HCT116 (cell line): ENCODE data around the gene PIP4K2B. TPM values are rescaled to one million over a fixed set of nuclear protein-coding genes. Genes with fewer than 3 reads are reported as not detected.
A peak's percentile ranks its signal among the peaks of the same experiment; 100 is the strongest.

Experiments
- ATAC-seq: fragments of 200-7000 bp; cut with Tn5 transposase; 2 replicates; pipeline ENCODE4 v1.9.1; 2020; ENCODE audit warnings: mild to moderate bottlenecking, moderate library complexity
- BruUV-seq: library from RNA; stranded (reverse); fragments of 400-500 nt; replicated peaks from 2 replicates; lab custom pipeline; 2021; lab: Mats Ljungman, UMichigan
- CTCF ChIA-PET: fragments of 300-600 bp; sonication (Branson Sonifier 250); formaldehyde crosslinking; loops from one replicate; lab custom pipeline; 2021; ENCODE audit warnings: antibody characterized with exemption; lab: Charles Lee
- POLR2A ChIA-PET: fragments of 300-600, 350-600 bp; sonication (Branson Sonifier 250); formaldehyde crosslinking; loops from one replicate; lab custom pipeline; 2021; ENCODE audit warnings: antibody characterized with exemption; lab: Charles Lee
- RAD21 ChIA-PET, 2 experiments: fragments of 300-600 bp; sonication (Branson Sonifier 250); formaldehyde crosslinking; loops; one replicate each; lab custom pipeline; 2023; ENCODE audit warnings: low total read pairs in 2 of 2; ENCODE audit not compliant: uncharacterized antibody in 2 of 2, unreplicated experiment in 2 of 2, low non-redundant PET in 1 of 2; lab: Charles Lee
- DNase-seq: peaks from one replicate; pipeline ENCODE4 v3.0.0-alpha.2; 2010; ENCODE audit warnings: low read depth, low spot score
- H2AFZ ChIP-seq: fragments of 200-600 bp; shearing (Covaris generic), sonication (generic); 2 replicates; pipeline ENCODE4 v1.6.1; 2017; ENCODE audit warnings: low read depth, mixed run types, mixed read lengths, antibody characterized with exemption, low read length; ENCODE audit not compliant: poor library complexity, severe bottlenecking
- H3K27ac ChIP-seq: 2 replicates; pipeline ENCODE4 v1.5.1; 2012; ENCODE audit warnings: low read depth, low read length
- H3K27me3 ChIP-seq: fragments of 200-600 bp; sonication (generic); 2 replicates; pipeline ENCODE4 v1.6.1; 2016; ENCODE audit warnings: mixed run types, low read length, mixed read lengths; ENCODE audit not compliant: insufficient read depth
- H3K36me3 ChIP-seq, 2 experiments: fragments of 200-500 bp in 1 of 2; fragments of 200-600 bp in 1 of 2; sonication (Bioruptor generic) in 1 of 2; sonication (generic) in 1 of 2; 2 replicates each; pipeline versions ENCODE4 v1.5.1 to v1.6.1; 2014 to 2016; ENCODE audit warnings: low read length in 2 of 2, inconsistent platforms in 1 of 2, mixed read lengths in 1 of 2, mixed run types in 1 of 2; ENCODE audit not compliant: insufficient read depth in 2 of 2, control insufficient read depth in 1 of 2
- H3K4me1 ChIP-seq, 2 experiments: fragments of 200-600 bp in 1 of 2; sonication (generic) in 1 of 2; 2 replicates each; pipeline versions ENCODE4 v1.5.1 to v1.6.1; 2012 to 2017; ENCODE audit warnings: low read length in 2 of 2, inconsistent platforms in 1 of 2, mild to moderate bottlenecking in 1 of 2, mixed read lengths in 1 of 2, mixed run types in 1 of 2, moderate library complexity in 1 of 2; ENCODE audit not compliant: insufficient read depth in 2 of 2, control insufficient read depth in 1 of 2
- H3K4me2 ChIP-seq: fragments of 200-600 bp; sonication (generic); 2 replicates; pipeline ENCODE4 v1.6.1; 2017; ENCODE audit warnings: mixed run types, low read length, mixed read lengths
- H3K4me3 ChIP-seq, 2 experiments: fragments of 200-600 bp in 1 of 2; sonication (generic) in 1 of 2; replicated peaks in 1 of 2; 2 replicates each; pipeline ENCODE4 v1.5.1; 2011 to 2016; ENCODE audit warnings: low read length in 2 of 2, control low read depth in 1 of 2, low read depth in 1 of 2, mild to moderate bottlenecking in 1 of 2, mixed read lengths in 1 of 2, mixed run types in 1 of 2
- H3K79me2 ChIP-seq: fragments of 200-600 bp; sonication (generic); 2 replicates; pipeline ENCODE4 v1.6.1; 2017; ENCODE audit warnings: mild to moderate bottlenecking, mixed run types, low read length, moderate library complexity, mixed read lengths; ENCODE audit not compliant: insufficient read depth
- H3K9ac ChIP-seq: fragments of 200-600 bp; sonication (generic); 2 replicates; pipeline ENCODE4 v1.6.1; 2016; ENCODE audit warnings: low read length, mixed read lengths
- H3K9me2 ChIP-seq: fragments of 200-600 bp; sonication (generic), shearing (Covaris generic); 2 replicates; pipeline ENCODE4 v1.6.1; 2017; ENCODE audit warnings: mixed run types, mild to moderate bottlenecking, moderate library complexity; ENCODE audit not compliant: insufficient read depth
- H3K9me3 ChIP-seq, 2 experiments: fragments of 200-500 bp in 1 of 2; fragments of 200-600 bp in 1 of 2; sonication (Bioruptor generic) in 1 of 2; sonication (generic) in 1 of 2; 2 replicates each; pipeline ENCODE4 v1.6.1; 2014 to 2017; ENCODE audit warnings: low read length in 2 of 2, mixed read lengths in 2 of 2, inconsistent platforms in 1 of 2, low read depth in 1 of 2, mild to moderate bottlenecking in 1 of 2, mixed run types in 1 of 2, moderate library complexity in 1 of 2; ENCODE audit not compliant: control insufficient read depth in 1 of 2, insufficient read depth in 1 of 2
- H4K20me1 ChIP-seq: fragments of 200-600 bp; sonication (generic), shearing (Covaris generic); 2 replicates; pipeline ENCODE4 v1.6.1; 2017; ENCODE audit warnings: mixed run types, mild to moderate bottlenecking, moderate library complexity; ENCODE audit not compliant: insufficient read depth
- CBX3 ChIP-seq: IDR thresholded peaks from 2 replicates; pipeline ENCODE4 v1.6.1; 2012; ENCODE audit warnings: low read depth
- CEBPB ChIP-seq: IDR thresholded peaks from 2 replicates; pipeline ENCODE4 v1.6.1; 2012; ENCODE audit warnings: low read depth
- EGR1 ChIP-seq: IDR thresholded peaks from 2 replicates; pipeline ENCODE4 v1.6.1; 2012; ENCODE audit warnings: low read depth
- EZH2 ChIP-seq: fragments of 200-600 bp; sonication (generic); IDR thresholded peaks from 2 replicates; pipeline ENCODE4 v1.6.1; 2017; ENCODE audit warnings: antibody characterized with exemption, mixed run types
- EZH2phosphoT487 ChIP-seq: fragments of 200-600 bp; IDR thresholded peaks from 2 replicates; pipeline ENCODE4 v1.6.1; 2018; ENCODE audit warnings: antibody characterized with exemption, borderline replicate concordance
- FOSL1 ChIP-seq: IDR thresholded peaks from 2 replicates; pipeline ENCODE4 v1.6.1; 2012; ENCODE audit warnings: low read depth
- MAX ChIP-seq: IDR thresholded peaks from 2 replicates; pipeline ENCODE4 v1.6.1; 2012
- SP1 ChIP-seq: IDR thresholded peaks from 2 replicates; pipeline ENCODE4 v1.6.1; 2012; ENCODE audit warnings: low read depth
- SRF ChIP-seq: IDR thresholded peaks from 2 replicates; pipeline ENCODE4 v1.6.1; 2012; ENCODE audit warnings: low read depth
- TCF7L2 ChIP-seq: IDR thresholded peaks from 2 replicates; pipeline ENCODE4 v1.7.0; 2011; ENCODE audit warnings: borderline replicate concordance, inconsistent platforms; ENCODE audit not compliant: insufficient read depth, insufficient read length; ENCODE audit errors: extremely low read depth
- ZBTB33 ChIP-seq: IDR thresholded peaks from 2 replicates; pipeline ENCODE4 v1.6.1; 2011; ENCODE audit warnings: mild to moderate bottlenecking, low read length, moderate library complexity; ENCODE audit not compliant: insufficient replicate concordance; ENCODE audit errors: extremely low read depth
- ZFX ChIP-seq: fragments of 450-650 bp; IDR thresholded peaks from 2 replicates; pipeline ENCODE4 v1.6.1; 2017
- intact Hi-C: fragments of 100-400 bp; cut with micrococcal nuclease; formaldehyde crosslinking; loops from 2 replicates; pipeline ENCODE4 v1.10.0; 2022
- total RNA-seq: library from RNA; stranded (reverse); gene quantifications from one replicate; pipeline ENCODE4 v1.2.1, GENCODE V29; 2021; ENCODE audit not compliant: unreplicated experiment

The PIP4K2B gene
- total RNA-seq, 1 experiment from 2014 or later, result 40.3 TPM

DNA sequence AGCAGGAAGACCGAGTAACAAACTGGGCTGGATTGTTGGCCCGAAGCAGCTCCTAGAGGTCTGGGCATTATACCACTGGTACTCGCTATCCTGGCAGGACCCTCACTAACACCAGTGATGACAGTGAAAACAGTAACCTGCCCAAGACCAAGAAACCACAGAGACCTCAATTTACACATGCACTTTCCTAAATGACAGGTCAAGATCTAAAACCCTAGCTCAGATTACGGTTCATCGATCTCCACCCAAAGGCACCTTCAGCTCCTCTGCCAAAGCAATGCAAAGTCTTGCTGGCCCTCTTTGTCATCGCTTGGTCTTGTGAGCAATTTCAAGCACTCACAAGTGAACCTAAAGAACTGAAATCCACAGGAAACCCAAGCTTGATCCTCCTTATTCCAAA is 1.5 kb downstream of the PIP4K2B start:
- no peaks in the 10 kb centered on the region for H3K9me2 ChIP-seq
- H3K4me2 ChIP-seq, result peak overlapping the region; percentile 85
- ChIA-PET RAD21 (no interaction called here), POLR2A (interaction anchor here (1.1 kb wide), 1 partner anchor 56 kb away, joined by 3 read pairs; the partner anchor contains the start of gene RPL23), CTCF (no interaction called here)
- intact Hi-C loops, result loop anchor here (5.0 kb wide), 1 partner anchor 46 kb away; the partner anchor contains the start of gene PSMB3
- H3K9me3 ChIP-seq, result no peaks in the 10 kb centered on the region
- H2AFZ ChIP-seq, result no peak overlapping the region
- DNase-seq (no peak), ATAC-seq (no peak)
- peak overlapping the region; percentile 83 to 85 for H3K4me3 ChIP-seq
- TSS peak; percentile 53 for BruUV-seq
- H3K27ac ChIP-seq, result no peak overlapping the region
- no peaks in the 10 kb centered on the region for H3K27me3 ChIP-seq
- H4K20me1 ChIP-seq, result no peaks in the 10 kb centered on the region
- peaks cover 10 to 18% of the 10 kb centered on the region in 2 experiments; a peak in 3 of 4 replicates for H3K36me3 ChIP-seq
- H3K9ac ChIP-seq, result peak overlapping the region; percentile 80
- peaks cover 55% of the 10 kb centered on the region for H3K79me2 ChIP-seq
- TF ChIP-seq ZFX (no peak), TCF7L2 (no peak), ZBTB33 (no peak), EGR1 (no peak), SP1 (no peak), MAX (no peak), CEBPB (no peak), EZH2phosphoT487 (no peak), CBX3 (no peak), FOSL1 (no peak), EZH2 (no peak), SRF (no peak)
- H3K4me1 ChIP-seq, result peaks cover 11 to 20% of the 10 kb centered on the region in 2 experiments
